NCI-H1092 (cell line): ENCODE results near the gene ARMC7.
"Not testable (repeated sequence)": the region's sequence is repeated elsewhere in the genome, so short reads cannot be mapped to it uniquely, and the experiment has no call there.

Experiments used
- DNase-seq: peaks from one replicate; lab custom pipeline; 2025; lab: John Stamatoyannopoulos, UW

The ARMC7 gene

GRCh38 chr17:75130059-75130631 is 20.4 kb downstream of the ARMC7 start:
- DNase-seq = no peak

- peak; percentile 32 for DNase-seq
Observed at GRCh38 chr17:75130632-75131277, 21.0 kb downstream of the ARMC7 start.

DNA sequence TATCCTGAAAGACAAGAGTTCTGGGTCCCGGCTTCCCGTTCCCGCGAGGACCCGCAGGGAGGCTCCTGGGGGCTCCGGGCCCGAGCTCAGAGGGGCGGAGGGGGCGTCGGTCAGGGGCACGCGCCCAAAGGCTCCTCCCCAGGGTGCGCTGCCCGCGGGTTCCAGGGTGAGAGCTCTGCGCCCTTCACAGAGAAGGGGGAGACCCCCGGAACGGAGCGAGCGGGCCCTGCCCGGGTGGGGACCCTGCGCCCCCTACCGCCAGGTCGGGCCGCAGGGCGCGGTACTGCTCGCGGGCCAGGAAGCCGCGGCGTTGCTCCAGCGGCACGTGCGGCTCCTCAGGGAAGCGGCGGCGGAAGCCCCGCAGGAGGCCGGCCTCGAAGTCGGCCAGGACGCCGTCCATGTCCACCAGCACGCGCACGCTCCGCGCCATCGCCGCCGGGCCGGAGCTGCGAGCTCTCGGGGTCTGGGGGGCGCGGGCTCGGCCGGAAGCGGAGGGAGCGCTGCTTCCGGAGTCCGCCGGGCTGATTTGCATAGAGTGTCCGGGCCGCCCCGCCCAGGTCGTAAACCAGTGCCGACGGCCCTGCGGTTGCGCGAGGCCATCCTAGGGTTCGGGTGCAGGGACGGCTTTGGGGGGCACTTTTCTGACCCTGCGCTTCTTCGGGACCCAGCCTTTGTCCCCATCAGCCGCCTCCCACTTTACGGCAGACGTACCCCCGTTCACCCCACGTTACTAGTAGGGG is 21.7 kb downstream of the ARMC7 start, which contains the start of gene NT5C:
NT5C (minus strand) TSS at position 465 of the 740 bp plus-strand sequence; CDS start at position 430, 35 bp downstream.
- DNase-seq = peak; percentile 77

DNA sequence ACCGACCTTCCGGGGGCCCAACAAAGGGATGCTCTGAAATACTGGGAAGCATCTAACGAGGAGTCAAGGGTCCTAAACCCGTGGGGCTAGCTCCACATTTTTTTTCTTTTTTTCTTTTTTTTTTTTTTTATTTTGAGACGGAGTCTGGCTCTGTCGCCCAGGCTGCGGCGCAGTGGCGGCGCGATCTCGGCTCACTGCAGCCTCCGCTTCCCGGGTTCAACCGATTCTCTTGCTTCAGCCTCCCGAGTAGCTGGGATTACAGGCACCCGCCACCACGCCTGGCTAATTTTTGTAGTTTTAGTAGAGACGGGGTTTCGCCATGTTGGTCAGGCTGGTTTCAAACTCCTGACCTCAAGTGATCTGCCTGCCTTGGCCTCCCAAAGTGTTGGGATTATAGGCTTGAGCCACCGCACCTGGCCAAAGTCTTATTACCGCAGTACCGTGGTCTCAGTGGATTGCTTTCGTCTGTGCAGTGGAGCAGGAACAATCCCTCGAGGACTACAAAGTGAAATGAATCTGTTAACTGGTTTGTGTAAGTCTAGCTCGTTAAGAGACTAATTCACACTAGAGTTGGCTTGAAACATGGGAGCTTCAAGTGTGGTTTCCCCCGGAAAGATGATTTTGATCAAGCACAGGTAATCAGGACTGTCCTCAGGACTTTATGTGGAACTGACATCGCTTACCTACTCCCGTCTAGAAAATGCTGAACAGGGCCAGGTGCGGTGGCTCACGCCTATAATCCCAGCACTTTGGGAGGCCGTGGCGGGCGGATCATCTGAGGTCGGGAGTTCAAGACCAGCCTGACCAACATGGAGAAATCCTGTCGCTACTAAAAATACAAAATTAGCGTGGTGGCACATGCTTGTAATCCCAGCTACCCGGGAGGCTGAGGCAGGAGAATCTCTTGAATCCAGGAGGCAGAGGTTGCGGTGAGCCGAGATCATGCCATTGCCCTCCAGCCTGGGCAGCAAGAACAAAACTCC is 22.5 kb downstream of the ARMC7 start:
- not testable (repeated sequence) for DNase-seq

DNA sequence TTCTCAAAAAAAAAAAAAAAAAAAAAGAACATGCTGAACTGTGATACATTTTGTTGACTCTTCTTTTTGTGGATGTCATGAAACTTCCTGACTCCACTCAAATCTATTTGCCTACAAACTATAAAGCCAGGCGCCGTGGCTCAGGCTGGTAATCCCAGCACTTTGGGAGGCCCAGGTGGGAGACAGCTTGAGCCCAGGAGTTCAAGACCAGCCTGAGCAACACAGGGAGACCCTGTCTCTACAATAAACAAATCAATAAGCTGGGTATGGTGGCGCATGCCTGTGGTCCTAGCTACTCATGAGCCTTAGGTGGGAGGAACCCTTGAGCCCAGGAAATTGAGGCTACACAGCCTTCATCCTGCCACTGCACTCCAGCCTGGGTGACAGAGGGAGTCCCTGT is 23.2 kb downstream of the ARMC7 start:
- DNase-seq = no peak

DNA sequence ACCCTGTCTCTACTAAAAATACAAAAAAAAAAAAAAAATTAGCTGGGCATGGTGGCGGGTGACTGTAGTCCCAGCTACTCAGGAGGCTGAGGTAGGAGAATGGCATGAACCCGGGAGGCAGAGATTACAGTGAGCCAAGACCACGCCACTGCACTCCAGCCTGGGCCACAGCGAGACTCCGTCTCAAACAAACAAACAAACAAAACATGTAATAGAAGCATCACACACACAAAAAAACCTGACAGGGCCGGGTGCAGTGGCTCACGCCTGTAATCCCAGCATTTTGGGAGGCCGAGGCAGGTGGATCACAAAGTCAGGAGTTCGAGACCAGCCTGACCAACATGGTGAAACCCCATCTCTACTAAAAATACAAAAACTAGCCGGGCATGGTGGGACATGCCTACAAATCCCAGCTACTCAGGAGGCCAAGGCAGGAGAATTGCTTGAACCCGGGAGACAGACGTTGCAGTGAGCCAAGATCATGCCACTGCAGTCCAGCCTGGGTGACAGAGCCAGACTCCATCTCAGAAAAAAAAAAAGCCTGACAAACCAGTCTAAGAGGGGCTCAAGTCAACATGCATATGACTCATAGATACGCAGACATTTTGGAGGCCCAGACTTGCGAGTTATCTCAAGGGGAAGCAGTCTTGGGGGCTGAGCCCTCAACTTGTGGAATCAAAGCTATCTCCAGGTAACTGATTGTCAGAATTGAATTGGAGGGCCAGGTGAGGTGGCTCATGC is 24.0 kb downstream of the ARMC7 start:
- not testable (repeated sequence) for DNase-seq

GRCh38 chr17:75135452-75135851 is 25.7 kb downstream of the ARMC7 start:
- DNase-seq = no peak

- no peak for DNase-seq
Observed at GRCh38 chr17:75135946-75136345, 26.2 kb downstream of the ARMC7 start.

DNA sequence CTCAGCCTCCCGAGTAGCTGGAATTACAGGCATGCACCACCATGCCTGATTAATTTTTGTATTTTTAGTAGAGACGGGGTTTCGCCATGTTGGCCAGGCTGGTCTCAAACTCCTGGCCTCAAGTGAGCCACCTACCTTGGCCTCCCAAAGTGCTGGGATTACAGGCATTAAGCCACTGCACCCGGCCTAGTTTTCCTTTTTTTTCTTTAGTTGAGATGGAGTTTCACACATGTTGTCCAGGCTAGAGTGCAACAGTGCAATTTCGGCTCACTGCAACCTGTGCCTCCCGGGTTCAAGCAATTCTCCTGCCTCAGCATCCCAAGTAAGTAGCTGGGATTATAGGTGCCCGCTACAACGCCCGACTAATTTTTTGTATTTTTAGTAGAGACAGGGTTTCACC is 28.0 kb downstream of the ARMC7 start:
- DNase-seq = not testable (repeated sequence)

DNA sequence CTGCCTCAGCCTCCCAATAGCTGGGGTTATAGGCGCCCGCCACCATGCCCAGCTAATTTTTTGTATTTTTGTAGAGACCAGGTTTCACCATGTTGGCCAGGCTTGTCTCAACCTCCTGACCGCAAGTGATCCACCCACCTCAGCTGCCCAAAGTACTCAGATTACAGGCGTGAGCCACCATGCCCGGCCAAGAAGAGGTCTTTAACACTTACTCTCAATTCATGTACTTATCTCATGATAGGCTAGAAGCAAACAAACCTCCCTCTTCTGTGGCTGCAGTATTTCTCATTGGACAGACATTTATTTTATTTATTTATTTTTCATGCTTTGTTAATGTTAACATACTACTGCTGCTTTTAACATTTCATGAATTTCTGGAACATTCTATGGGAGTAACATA is 28.8 kb downstream of the ARMC7 start:
- DNase-seq = no peak

- DNase-seq = no peak
Observed at GRCh38 chr17:75142236-75142971, 32.6 kb downstream of the ARMC7 start.

GRCh38 chr17:75144816-75145512 is 35.2 kb downstream of the ARMC7 start:
- DNase-seq = no peak

GRCh38 chr17:75146592-75146991 is 36.8 kb downstream of the ARMC7 start:
- DNase-seq = no peak

GRCh38 chr17:75147878-75148546 is 38.2 kb downstream of the ARMC7 start:
- DNase-seq = no peak

DNA sequence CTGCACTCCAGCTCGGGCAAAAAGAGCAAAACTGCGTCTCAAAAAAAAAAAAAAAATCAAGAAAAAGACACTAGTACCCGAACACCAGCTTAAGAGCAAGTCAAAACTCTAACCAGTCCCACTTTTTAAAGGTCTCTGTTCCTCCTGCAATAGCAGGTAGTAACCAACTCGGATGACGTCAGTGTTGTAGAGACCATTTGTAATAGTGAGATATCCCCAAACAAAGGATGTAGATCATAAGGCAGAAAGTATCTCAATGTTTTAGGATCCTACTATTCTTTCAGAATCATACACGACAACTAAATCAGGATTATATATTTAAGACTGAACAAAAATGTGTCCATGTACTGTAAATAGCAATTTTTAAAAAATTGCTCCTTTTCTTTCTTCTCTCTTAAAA is 42.2 kb downstream of the ARMC7 start:
- DNase-seq = peak; percentile 10

GRCh38 chr17:75152523-75152921 is 42.8 kb downstream of the ARMC7 start:
- DNase-seq = no peak

- DNase-seq = peak; percentile 19
Observed at GRCh38 chr17:75152922-75153779, 43.4 kb downstream of the ARMC7 start.

DNA sequence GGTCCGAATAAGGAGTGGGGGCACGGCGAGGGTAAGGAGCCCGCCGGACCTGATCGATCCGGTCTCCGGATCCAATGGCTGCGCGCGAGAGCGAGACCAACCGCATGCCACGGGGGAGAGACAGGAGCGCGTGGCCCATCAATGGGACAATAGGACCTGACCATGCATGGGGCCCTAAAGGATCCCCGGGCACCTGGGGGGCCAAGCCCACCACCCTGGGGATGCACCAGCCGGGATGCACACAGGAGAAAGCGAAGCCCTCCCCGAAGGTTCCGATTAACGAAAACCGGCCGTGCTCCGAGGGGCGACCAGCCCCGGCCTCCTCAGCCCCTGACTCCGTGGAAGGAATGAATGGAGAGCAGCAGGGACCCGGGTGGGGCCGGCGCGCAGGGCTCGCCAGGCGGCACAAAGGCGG is 44.0 kb downstream of the ARMC7 start:
- peak; percentile 12 for DNase-seq
